ENCODE data around the gene MDM4.

MDM4 gene

GRCh38 chr1:204602111-204602579, 85.9 kb downstream of the MDM4 start:
- no peak for TF ChIP-seq JUND (IDR thresholded peaks at IDR 0.05; ENCODE audit: low read depth)
- no peak for DNase-seq (ENCODE audit: low read depth in 1 of 2, low spot score in 1 of 2)
- in situ Hi-C loops (cut with HindIII; ENCODE audit: low pct_unique_long_range_greater_than_20kb, low sequenced_read_pairs), result no loop called here

- DNase-seq (ENCODE audit: low read depth in 1 of 2, low spot score in 1 of 2), result no peak
- no peak for TF ChIP-seq JUND (IDR thresholded peaks at IDR 0.05; ENCODE audit: low read depth)
- in situ Hi-C loops (cut with HindIII; ENCODE audit: low pct_unique_long_range_greater_than_20kb, low sequenced_read_pairs), result no loop called here
Measured at GRCh38 chr1:204602871-204603542, 86.8 kb downstream of the MDM4 start.

GRCh38 chr1:204605791-204606190, 89.6 kb downstream of the MDM4 start:
- no peak for DNase-seq (ENCODE audit: low read depth in 1 of 2, low spot score in 1 of 2)
- in situ Hi-C loops (cut with HindIII; ENCODE audit: low pct_unique_long_range_greater_than_20kb, low sequenced_read_pairs), result no loop called here
- no peak for TF ChIP-seq JUND (IDR thresholded peaks at IDR 0.05; ENCODE audit: low read depth)

Measured in T47D (cell line).